Raji (cell line): ENCODE results near the gene SLC4A5.

Experiments used
- POLR2A ChIP-seq: IDR thresholded peaks from 2 replicates; pipeline ENCODE4 v1.6.1; 2011; ENCODE audit warnings: low read depth, low read length, control low read depth; ENCODE audit not compliant: insufficient read depth

The SLC4A5 gene

DNA sequence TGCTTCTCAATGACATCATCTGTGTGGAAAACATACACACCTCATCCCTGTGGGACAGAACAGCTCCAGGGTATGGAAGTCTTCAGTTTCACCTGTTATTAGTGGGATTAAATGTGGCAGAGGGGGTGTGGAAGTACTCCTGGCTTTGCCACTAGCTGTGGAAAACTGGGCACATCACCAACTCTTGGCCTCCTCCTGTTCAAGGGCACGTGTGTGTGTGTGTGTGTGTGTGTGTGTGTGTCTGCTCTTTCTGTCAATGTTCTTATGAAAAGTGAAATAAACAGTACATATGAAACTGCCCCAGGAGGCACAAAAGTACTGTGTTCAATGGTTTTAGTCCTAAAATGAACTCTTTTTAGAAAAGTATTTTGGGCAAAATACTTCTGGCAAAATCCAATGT is 78.9 kb downstream of the SLC4A5 start:
- no peak for TF ChIP-seq POLR2A

DNA sequence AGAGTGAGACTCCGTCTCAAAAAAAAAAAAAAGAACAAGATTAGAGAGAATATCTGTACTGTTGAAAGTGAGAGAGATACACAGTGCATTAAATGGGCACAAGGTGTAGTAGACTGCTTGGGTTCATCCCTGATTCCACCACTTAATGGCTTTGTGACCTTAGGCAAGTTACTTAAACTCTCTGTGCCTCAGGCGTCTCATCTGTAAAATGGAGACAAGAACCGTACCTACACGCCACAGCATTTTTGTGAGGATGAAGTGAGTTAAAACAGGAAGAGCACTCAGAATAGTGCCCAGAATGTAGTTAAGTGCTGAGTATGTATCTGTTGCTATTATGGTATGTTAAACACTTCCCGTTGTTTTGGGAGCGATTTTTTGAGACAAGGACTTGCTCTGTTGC is 80.5 kb downstream of the SLC4A5 start:
- no peak for TF ChIP-seq POLR2A

DNA sequence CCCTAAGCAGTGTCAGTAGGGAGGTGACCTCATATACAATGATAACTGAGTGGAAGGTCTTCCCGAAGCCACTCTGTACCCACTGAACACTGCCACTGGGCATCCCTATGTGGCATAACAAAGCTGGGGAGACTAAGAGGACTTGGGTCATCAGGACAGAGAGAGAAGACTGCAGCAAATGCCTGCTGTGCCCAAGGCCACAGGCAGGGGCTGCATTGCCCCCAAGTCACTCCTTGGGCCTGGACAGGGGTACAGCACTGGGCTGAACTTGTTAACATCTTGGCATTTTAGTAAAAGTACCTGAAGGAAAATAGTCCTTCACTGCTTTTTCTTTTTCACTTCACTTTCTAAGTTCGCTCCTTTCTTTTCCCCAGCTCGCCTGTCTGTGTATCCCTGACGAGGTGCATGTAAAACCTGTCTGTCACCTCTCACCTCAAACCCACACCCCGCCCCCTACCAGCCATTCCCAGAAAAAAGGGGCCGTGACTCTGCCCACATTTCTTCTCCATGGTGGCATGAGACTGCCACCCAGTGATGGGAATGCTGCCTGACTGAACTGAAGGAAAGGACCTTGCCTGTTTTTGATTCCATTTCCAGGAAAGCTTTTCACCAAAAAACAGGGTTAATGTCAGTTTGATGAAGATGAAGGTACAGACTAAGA is 81.9 kb downstream of the SLC4A5 start:
- TF ChIP-seq POLR2A: no peak

DNA sequence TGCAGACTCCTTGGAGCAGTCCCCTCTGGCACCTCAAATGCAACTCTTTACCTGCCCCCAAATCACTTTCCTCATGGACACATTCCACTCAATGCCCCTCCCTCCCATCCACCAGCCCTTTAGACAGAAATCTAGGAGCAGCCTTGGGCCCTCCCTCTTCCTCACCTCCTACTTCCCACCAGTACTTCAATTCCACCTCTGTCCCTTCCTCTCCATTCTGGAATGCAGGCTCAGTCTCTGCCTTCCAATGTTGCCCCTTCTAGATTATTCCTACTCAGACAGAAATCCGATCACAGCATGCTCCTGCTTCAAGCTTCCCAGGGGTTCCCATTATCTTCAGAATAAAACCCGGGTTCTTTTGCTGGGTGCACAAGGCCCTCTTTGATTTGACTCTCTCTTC is 82.7 kb downstream of the SLC4A5 start:
- no peak for TF ChIP-seq POLR2A

DNA sequence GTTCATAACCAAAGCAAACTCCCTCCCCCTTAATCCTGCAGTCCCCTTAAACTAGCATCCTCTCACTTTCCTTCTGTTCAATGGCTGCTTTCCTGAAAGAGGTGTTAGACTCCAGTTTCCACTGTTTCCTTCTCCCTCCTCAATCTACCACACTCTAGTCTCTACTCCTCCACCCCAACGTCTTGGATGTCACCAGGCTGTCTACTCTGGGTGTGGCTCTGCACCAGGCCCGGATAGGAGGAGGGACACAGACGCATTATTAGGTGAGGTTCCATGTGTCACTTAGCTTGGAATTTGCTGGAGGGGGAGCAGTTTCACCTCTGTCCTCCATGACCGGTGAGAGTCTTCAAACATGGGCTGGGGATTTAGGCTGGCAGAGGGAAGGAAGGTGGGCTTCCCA is 83.5 kb downstream of the SLC4A5 start:
- no peak for TF ChIP-seq POLR2A

DNA sequence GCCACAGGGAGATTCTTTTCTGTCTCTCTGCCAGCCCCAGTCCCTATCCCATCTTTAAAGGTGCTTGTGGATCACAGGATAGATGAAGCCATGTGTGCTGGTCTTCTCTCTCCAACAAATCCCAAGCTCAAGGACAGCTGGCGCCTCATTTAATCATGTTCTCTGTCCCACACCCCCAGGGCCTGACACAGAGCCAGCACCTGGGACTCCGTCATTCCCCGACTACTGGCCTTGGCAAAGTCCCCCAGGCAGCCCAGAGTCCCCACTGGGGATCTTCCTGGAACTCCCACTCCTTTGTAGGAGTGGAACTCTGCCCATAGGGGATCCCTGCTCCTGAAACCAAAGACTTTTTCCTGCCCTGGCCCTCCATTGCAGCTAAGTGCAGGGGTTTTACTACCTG is 84.0 kb downstream of the SLC4A5 start:
- TF ChIP-seq POLR2A: no peak

DNA sequence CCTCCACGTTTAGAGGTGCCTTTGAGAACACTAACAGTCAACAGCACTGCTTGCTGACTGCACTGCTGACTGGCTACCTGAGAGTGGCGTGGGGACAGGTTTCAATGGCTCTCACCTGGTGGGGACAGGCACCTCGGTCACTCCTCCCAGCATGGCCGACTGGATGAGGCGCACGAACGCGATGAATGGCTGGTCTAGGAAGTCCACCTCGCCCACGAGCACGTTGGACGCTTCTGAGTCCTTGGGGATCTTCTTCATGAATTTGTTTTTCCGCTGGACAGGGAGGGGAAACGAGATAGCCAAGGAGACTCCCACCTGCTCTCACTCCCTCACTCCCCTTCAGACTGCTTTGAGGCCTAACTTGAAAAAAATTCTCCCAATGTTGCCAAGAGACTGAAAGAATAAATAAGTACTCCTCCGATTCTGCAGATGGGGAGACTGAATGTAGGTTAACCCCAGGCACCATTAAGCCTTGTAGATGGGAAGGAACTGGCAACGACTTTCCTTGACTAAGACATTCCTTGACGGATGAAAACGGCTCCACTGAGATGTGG is 87.5 kb downstream of the SLC4A5 start:
- no peak for TF ChIP-seq POLR2A

DNA sequence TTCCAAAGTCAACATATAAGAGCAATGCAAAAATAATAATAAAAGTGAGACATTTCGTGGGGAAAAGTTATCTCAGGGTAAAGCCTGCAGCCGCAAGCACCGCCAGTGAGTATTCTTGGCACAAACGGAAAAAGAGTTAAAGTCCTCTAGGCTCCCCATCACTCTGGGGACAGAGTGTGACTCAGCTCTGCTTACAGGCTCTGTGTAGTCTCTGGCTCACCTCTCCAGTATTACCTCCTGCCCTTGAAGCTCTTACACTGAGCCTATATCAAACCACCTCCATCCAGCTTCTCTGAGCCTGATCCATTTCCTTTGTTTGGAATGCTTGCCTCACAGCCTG is 89.3 kb downstream of the SLC4A5 start:
- no peak for TF ChIP-seq POLR2A

DNA sequence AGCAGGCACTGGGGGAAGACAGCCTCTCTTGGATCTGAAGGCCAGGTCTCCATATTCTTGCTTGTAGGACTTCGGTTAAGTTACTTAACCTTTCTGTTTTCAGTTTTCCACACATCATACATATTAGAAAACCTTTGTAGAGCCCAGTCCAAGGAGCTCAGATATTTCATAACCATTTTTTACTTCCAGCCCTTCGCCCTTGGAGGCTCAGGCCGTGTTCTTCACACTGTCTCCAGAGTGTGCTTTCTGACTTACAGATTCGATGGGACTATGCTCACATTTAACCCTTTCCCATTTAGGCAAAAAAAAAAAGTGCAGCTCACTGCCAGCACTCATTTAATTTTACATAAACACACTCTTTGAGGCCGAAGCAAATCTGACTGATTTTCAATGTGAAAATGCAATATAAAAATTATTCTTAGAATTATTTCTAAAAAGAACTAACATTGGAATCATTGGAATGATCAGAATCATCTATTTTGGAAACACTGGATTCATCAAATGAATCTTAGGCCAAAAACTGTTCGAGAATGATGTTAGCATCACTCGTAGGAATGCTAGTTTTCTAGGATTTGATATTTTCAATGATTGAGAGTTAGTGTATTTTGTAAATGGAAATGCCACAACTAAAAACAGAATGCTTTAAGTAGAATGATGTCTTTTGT is 89.8 kb downstream of the SLC4A5 start:
- no peak for TF ChIP-seq POLR2A

DNA sequence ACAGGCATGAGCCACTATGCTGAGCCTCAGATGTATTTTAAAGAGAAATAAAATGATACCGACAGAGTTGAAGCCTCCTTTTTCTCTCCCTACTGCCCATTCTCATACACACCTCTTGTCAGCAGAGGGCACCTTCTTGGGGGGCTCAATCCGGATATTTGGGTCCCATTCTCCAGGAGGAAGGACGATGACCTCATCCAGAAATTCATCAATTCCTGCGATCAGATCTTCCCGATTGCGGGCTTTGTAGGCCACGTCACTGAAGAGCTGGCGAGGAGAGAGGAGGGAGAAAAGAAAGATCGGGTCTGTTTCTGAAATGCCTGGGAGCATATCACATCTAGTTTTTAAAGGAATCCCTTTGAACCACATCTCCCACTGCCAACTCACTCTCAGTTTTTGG is 90.4 kb downstream of the SLC4A5 start:
- no peak for TF ChIP-seq POLR2A

DNA sequence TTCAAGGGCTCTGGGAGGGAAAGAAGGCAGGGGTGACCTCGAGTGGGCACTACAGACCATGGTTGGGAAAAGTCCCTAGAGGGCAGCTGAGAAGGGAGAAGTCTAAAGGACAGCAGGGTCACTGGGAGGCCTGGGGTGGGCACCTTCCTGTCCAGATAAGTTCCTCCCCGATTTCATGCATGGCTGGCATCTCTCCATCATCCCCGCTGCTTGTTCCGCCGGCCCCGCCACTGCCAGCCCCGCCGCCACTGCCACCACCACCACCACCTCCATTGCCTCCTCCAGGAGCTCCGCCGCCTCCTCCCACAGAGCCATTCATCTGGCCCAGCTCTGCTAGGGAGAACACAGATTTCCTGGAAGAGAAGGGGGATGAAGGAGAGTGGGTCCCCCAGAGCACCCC is 91.2 kb downstream of the SLC4A5 start:
- no peak for TF ChIP-seq POLR2A

DNA sequence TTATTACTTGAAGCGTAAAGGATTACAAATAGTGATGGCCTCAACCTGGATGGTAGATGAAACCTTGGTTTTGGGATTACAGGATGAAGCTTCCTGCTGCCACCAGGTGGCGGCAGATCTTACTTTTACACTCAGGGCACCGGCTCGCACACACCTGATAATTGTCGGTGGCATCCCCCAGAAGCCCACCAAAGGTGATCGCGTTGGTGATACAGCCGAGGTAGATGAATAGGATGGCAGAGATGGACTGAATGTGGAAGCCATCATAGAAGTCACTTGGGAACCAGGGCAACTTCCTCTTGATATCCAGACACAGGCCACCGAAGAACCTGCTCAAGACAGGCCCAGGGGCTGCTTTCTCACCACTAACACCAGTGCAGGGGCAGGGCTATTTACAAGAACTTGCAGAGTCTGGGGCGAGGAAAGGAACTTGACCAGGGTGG is 93.0 kb downstream of the SLC4A5 start:
- no peak for TF ChIP-seq POLR2A

DNA sequence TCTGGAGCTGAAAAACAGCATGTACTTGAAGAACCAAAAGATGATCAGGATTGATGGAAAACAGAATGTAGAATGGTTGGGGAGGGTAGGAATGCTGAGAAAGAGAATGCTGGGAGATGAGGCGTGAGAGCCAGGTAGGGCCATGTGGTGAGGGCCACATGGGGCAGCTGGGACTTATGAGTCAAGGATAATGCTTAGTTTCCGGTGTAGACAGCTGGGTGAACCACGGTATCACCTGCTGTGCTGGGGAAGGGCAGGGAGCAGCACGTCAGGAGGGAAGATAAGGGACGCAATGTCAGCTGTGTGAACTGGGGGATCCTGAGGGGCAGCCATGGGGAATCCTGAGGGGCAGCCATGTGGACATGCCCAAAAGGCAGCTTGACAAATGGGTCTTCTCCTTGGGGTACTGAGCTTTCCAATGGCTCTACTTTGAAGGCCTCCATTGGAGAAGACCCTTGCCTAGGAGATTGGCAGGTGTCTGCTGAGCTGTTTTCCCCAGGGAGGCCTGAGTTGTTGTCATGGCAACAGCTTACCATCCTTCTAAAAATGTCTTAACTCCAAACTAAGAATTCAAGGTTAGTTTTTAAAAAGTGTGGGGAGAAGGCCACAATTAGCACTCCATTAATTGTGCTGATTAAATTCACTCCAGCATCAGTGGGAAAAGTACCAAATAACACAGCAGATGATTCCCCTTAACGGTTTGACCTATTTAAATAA is 93.7 kb downstream of the SLC4A5 start:
- TF ChIP-seq POLR2A: no peak

DNA sequence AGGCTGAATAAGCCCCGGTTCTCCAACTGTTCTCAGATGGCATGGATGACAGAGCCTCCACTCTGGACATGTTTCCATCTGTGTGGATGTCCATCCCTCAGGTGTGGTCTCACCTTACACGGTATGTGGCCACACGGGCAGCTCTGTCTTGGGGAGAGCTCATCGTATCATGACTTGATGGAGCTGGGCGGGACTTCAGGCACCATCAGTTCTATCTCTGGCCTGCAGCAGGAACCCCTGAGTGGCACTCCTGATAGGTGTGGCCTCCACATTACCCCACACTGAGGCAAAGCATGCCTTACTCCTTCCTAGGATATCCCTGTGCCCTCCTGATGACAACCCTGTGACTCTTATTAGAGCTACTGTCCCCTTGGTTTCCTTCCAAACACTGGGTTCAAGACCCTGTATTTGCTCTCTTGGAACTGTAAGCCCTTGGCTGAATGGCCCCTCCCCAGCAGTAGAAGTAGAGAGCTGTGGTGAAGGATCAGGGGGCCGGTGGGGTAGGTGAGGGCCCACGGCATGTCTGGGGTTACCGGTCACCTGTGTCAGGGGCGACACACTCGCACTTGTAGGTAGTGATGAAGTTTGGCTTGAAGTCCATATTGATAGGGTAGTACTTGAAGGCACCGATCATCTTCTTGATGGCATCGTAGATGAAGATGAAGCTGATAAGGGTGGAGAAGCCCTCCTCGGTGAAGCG is 96.6 kb downstream of the SLC4A5 start:
- no peak for TF ChIP-seq POLR2A

DNA sequence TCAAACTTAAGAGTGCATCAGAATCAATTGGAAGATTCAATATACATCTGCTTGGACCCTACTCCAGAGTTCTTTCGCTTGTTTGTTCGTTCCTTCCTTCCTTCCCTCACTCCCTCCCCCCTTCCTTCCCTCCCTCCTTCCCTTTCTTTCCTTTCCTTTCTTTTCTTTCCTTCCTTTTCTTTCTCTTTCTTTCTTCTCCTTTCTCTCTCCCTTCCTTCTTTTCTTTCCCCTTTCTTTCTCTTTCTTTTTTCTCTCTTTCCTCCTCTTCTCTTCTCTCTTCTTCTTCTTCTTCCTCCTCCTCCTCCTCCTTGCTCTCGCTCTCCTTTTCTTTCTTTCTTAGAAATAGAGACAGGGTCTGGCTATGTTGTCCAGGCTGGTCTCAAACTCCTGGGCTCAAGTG is 98.9 kb downstream of the SLC4A5 start:
- TF ChIP-seq POLR2A: no peak

DNA sequence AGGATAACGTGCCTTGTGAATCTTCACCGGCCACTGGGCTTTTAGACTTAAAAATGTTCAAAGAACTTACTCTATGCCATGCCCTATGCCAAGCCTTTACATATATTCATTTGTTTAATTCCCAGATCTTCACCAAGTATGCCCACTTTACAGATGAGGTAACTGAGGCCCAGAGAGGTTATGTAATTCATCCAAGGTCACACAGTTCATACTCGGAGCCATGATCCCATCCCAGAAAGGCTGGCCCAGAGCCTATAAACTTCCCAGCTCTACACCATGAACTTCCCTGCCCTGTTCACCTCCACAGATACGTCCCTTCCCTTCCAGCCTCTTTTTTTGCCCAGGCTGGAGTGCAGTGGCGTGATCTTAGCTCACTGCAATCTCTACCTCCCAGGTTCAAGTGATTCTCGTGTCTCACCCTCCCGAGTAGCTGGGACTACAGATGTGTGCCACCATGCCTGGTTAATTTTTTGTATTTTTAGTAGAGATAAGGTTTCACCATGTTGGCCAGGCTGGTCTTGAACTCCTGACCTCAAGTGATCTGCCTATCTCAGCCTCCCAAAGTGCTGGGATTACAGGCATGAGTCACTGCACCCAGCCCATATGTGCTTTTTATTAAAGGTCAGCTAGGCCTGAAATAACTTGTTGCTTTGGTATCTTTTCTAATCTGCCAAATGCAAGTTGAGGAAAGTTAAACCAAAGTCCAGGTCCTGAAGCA is 100.7 kb downstream of the SLC4A5 start:
- no peak for TF ChIP-seq POLR2A

DNA sequence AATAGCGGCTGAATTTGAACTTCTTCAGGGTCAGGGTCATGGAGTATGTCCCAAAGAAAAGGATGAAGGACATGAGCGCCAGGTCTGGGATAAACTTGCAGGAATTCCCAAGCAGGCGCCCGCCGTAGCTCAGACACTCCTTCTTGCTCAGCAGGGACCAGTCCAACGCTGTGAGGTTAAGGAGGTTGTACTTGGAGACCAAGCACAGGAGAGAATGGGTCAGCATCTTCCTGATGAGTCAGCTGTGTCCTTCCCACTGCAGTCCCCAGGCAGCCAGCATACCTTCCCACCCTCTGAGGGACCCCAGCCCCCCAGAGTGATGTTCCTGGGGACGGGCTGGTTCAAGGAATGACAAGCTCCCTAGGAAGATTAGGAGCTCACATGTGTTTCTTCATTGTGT is 103.9 kb downstream of the SLC4A5 start:
- TF ChIP-seq POLR2A: no peak
